Liver (tissue), 9 donors: ENCODE results near the gene TERB1. TPM values are rescaled to one million over a fixed set of nuclear protein-coding genes. Genes with fewer than 3 reads are reported as not detected.

Experiments
- DNase-seq: peaks from one replicate; pipeline ENCODE4 v3.0.0-alpha.2; 2017; ENCODE audit warnings: low spot score
- H3K27ac ChIP-seq, 2 donors: one replicate each; pipeline ENCODE4 v1.7.0; 2013; ENCODE audit warnings: inconsistent platforms in 2 of 2, low read length in 2 of 2, control low read depth in 1 of 2, low read depth in 1 of 2, mild to moderate bottlenecking in 1 of 2
- H3K27me3 ChIP-seq, 4 donors: one replicate each; pipeline versions ENCODE4 v1.6.1 to v1.7.0; 2013; ENCODE audit warnings: low read length in 3 of 4, inconsistent platforms in 1 of 4, mild to moderate bottlenecking in 1 of 4, moderate library complexity in 1 of 4; ENCODE audit not compliant: control insufficient read depth in 4 of 4, insufficient read depth in 4 of 4
- H3K36me3 ChIP-seq, 4 donors: one replicate each; pipeline versions ENCODE4 v1.6.1 to v1.7.0; 2013; ENCODE audit warnings: low read length in 3 of 4, mild to moderate bottlenecking in 3 of 4, low read depth in 1 of 4, moderate library complexity in 1 of 4; ENCODE audit not compliant: control insufficient read depth in 4 of 4, insufficient read depth in 3 of 4
- H3K4me1 ChIP-seq, 4 donors: one replicate each; pipeline versions ENCODE4 v1.6.1 to v1.7.0; 2013; ENCODE audit warnings: low read length in 3 of 4, mild to moderate bottlenecking in 3 of 4, moderate library complexity in 1 of 4; ENCODE audit not compliant: control insufficient read depth in 4 of 4, insufficient read depth in 4 of 4
- H3K4me3 ChIP-seq, 3 donors: one replicate each; pipeline versions ENCODE4 v1.6.1 to v1.7.0; 2013; ENCODE audit warnings: low read length in 3 of 3, control low read depth in 1 of 3, low read depth in 1 of 3, mild to moderate bottlenecking in 1 of 3
- H3K9ac ChIP-seq, 2 donors: one replicate each; pipeline ENCODE4 v1.7.0; 2013; ENCODE audit warnings: low read length in 2 of 2, mild to moderate bottlenecking in 2 of 2, moderate library complexity in 2 of 2, control low read depth in 1 of 2, low read depth in 1 of 2
- H3K9me3 ChIP-seq, 4 donors: one replicate each; pipeline versions ENCODE4 v1.6.1 to v1.7.0; 2013; ENCODE audit warnings: low read length in 3 of 4; ENCODE audit not compliant: control insufficient read depth in 4 of 4
- EGR1 ChIP-seq, 2 donors: IDR thresholded peaks; 2 replicates each; pipeline ENCODE4 v1.6.1; 2016 to 2018; ENCODE audit warnings: antibody characterized with exemption in 2 of 2, low read depth in 2 of 2
- FOXA1 ChIP-seq: IDR thresholded peaks from 2 replicates; pipeline ENCODE4 v1.6.1; 2016; ENCODE audit warnings: antibody characterized with exemption
- FOXA2 ChIP-seq: IDR thresholded peaks from 2 replicates; pipeline ENCODE4 v1.6.1; 2016; ENCODE audit warnings: antibody characterized with exemption
- GABPA ChIP-seq, 2 donors: IDR thresholded peaks in 1 of 2; conservative IDR thresholded peaks in 1 of 2; 2 replicates each; pipeline ENCODE4 v1.6.1; 2016; ENCODE audit warnings: antibody characterized with exemption in 2 of 2, mild to moderate bottlenecking in 1 of 2, moderate library complexity in 1 of 2
- HNF4A ChIP-seq, 2 donors: conservative IDR thresholded peaks; 2 replicates each; pipeline ENCODE4 v1.6.1; 2016; ENCODE audit warnings: antibody characterized with exemption in 2 of 2, mild to moderate bottlenecking in 2 of 2
- HNF4G ChIP-seq: IDR thresholded peaks from 2 replicates; pipeline ENCODE4 v1.6.1; 2016; ENCODE audit warnings: antibody characterized with exemption
- JUND ChIP-seq, 2 donors: IDR thresholded peaks; 2 replicates each; pipeline ENCODE4 v1.6.1; 2016; ENCODE audit warnings: antibody characterized with exemption in 2 of 2
- NR2F2 ChIP-seq: IDR thresholded peaks from 2 replicates; pipeline ENCODE4 v1.6.1; 2016; ENCODE audit warnings: antibody characterized with exemption
- RAD21 ChIP-seq, 2 donors: IDR thresholded peaks; 2 replicates each; pipeline ENCODE4 v1.6.1; 2016; ENCODE audit warnings: antibody characterized with exemption in 2 of 2, mild to moderate bottlenecking in 2 of 2
- RXRA ChIP-seq, 2 donors: IDR thresholded peaks; 2 replicates each; pipeline ENCODE4 v1.6.1; 2017 to 2018; ENCODE audit warnings: antibody characterized with exemption in 2 of 2, mild to moderate bottlenecking in 1 of 2
- SP1 ChIP-seq: IDR thresholded peaks from 2 replicates; pipeline ENCODE4 v1.6.1; 2018; ENCODE audit warnings: antibody characterized with exemption, mild to moderate bottlenecking
- TAF1 ChIP-seq: conservative IDR thresholded peaks from 2 replicates; pipeline ENCODE4 v1.6.1; 2016; ENCODE audit warnings: antibody characterized with exemption, mild to moderate bottlenecking
- YY1 ChIP-seq: IDR thresholded peaks from 2 replicates; pipeline ENCODE4 v1.6.1; 2016; ENCODE audit warnings: antibody characterized with exemption, mild to moderate bottlenecking
- WGBS: extraction: QIAGEN DNeasy Blood & Tissue Kit; methylation state at CpG from one replicate; pipeline ENCODE4 v1.1.7; 2013; 5-methylcytosine and 5-hydroxymethylcytosine counted together
- polyA plus RNA-seq, 2 donors: library from polyadenylated mRNA; stranded (reverse) in 1 of 2; unstranded in 1 of 2; fragments of 200-250 nt in 1 of 2; fragments of >200 nt in 1 of 2; fragmentation: Nextera tagmentation in 1 of 2; extraction: Ambion mirVana in 1 of 2; gene quantifications; one replicate each; pipeline versions ENCODE4 v1.2.1 to v1.2.3, GENCODE V29; 2013 to 2015
- total RNA-seq, 2 donors: library from RNA; depleted of rRNA; stranded (reverse); fragments of >200 nt; gene quantifications; one replicate each; pipeline ENCODE4 v1.2.3, GENCODE V29; 2014
- TF ChIP-seq, protein P1 (sequence below): IDR thresholded peaks from 2 replicates; pipeline ENCODE4 v1.6.1; 2016; ENCODE audit warnings: antibody characterized with exemption
- TF ChIP-seq, protein P2 (sequence below): IDR thresholded peaks from 2 replicates; pipeline ENCODE4 v1.6.1; 2016; ENCODE audit warnings: antibody characterized with exemption
- TF ChIP-seq, protein P3 (sequence below): IDR thresholded peaks from 2 replicates; pipeline ENCODE4 v1.6.1; 2016; ENCODE audit warnings: antibody characterized with exemption, mild to moderate bottlenecking
- TF ChIP-seq, protein P4 (sequence below): IDR thresholded peaks from 2 replicates; pipeline ENCODE4 v1.6.1; 2016; ENCODE audit warnings: antibody characterized with exemption
- donor health status: healthy.
- donor health status: healthy.
- donor health status: healthy.
- donor health status: healthy.
- donor health status: healthy.

TERB1 gene
- total and polyA plus RNA-seq, 4 donors = 0.08 to 0.17 TPM; not detected in 2

DNA sequence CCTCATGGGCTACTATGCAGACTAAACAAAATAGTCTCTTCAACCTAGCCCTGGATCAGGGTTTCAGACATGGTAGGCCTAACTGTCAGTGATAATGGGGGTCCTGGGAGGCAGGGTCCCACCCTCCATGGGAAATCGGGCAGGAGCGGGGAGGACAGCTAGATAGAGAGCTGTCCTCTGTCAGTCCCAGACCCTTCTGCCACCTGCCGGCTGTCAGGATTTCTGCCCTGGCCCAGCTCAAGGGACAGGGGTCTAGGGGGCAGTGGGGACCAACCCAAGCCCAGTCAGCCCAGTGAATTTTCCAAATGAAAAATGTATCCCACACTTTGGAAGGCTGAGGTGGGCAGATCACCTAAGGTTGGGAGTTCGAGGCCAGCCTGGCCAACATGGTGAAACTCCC is 48.2 kb upstream of the TERB1 start:
- Histone ChIP-seq H3K4me3 (no peak overlapping the region), H3K27ac (no peak overlapping the region), H3K27me3 (peaks cover 0 to 5% (median 4%) of the 10 kb centered on the region in 4 donors), H3K4me1 (peaks cover 4 to 5% (median 4%) of the 10 kb centered on the region in 4 donors), H3K9ac (no peak overlapping the region), H3K36me3 (no peaks in the 10 kb centered on the region), H3K9me3 (no peaks in the 10 kb centered on the region)
- WGBS = 84% methylated on average over 4 of the region's 4 CpGs
- TF ChIP-seq, protein P1, sequence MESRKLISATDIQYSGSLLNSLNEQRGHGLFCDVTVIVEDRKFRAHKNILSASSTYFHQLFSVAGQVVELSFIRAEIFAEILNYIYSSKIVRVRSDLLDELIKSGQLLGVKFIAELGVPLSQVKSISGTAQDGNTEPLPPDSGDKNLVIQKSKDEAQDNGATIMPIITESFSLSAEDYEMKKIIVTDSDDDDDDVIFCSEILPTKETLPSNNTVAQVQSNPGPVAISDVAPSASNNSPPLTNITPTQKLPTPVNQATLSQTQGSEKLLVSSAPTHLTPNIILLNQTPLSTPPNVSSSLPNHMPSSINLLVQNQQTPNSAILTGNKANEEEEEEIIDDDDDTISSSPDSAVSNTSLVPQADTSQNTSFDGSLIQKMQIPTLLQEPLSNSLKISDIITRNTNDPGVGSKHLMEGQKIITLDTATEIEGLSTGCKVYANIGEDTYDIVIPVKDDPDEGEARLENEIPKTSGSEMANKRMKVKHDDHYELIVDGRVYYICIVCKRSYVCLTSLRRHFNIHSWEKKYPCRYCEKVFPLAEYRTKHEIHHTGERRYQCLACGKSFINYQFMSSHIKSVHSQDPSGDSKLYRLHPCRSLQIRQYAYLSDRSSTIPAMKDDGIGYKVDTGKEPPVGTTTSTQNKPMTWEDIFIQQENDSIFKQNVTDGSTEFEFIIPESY = no peak
- no peak for TF ChIP-seq FOXA1
- no peak for TF ChIP-seq RXRA (IDR thresholded peaks at IDR 0.05)
- TF ChIP-seq, protein P2, sequence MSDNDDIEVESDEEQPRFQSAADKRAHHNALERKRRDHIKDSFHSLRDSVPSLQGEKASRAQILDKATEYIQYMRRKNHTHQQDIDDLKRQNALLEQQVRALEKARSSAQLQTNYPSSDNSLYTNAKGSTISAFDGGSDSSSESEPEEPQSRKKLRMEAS = no peak
- TF ChIP-seq YY1 = no peak
- TF ChIP-seq FOXA2 = no peak
- DNase-seq = no peak

DNA sequence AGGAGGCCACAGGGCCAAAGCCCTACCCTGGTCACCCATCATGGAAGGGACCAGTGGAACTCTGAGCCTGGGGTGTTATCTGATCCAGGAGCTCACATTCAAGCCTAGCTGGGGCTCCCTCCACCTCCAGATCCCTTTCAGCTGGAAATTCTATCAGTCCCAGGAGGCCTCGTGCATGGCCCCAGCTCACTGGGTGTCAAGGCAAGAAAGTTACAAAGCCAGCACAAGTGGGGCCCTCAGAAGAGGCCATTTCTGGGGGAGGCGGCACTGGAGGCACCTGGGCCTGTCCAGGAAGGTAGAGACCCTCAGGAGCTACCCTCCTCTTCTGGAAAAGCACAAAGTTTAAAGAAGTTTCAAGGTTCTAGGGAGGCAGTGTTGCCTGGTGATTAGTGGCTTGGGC is 47.6 kb upstream of the TERB1 start:
- Histone ChIP-seq H3K4me3 (no peak overlapping the region), H3K9me3 (no peaks in the 10 kb centered on the region), H3K27me3 (peaks cover 0 to 5% (median 4%) of the 10 kb centered on the region in 4 donors), H3K4me1 (peaks cover 5 to 9% (median 8%) of the 10 kb centered on the region in 4 donors), H3K9ac (no peak overlapping the region), H3K36me3 (no peaks in the 10 kb centered on the region), H3K27ac (no peak overlapping the region)
- no peak for DNase-seq
- no peak for TF ChIP-seq GABPA (IDR thresholded peaks at IDR 0.05 in 1 of 2, conservative IDR thresholded peaks at IDR 0.05 in 1 of 2)
- no peak for TF ChIP-seq HNF4A (conservative IDR thresholded peaks at IDR 0.05)
- TF ChIP-seq, protein P3, sequence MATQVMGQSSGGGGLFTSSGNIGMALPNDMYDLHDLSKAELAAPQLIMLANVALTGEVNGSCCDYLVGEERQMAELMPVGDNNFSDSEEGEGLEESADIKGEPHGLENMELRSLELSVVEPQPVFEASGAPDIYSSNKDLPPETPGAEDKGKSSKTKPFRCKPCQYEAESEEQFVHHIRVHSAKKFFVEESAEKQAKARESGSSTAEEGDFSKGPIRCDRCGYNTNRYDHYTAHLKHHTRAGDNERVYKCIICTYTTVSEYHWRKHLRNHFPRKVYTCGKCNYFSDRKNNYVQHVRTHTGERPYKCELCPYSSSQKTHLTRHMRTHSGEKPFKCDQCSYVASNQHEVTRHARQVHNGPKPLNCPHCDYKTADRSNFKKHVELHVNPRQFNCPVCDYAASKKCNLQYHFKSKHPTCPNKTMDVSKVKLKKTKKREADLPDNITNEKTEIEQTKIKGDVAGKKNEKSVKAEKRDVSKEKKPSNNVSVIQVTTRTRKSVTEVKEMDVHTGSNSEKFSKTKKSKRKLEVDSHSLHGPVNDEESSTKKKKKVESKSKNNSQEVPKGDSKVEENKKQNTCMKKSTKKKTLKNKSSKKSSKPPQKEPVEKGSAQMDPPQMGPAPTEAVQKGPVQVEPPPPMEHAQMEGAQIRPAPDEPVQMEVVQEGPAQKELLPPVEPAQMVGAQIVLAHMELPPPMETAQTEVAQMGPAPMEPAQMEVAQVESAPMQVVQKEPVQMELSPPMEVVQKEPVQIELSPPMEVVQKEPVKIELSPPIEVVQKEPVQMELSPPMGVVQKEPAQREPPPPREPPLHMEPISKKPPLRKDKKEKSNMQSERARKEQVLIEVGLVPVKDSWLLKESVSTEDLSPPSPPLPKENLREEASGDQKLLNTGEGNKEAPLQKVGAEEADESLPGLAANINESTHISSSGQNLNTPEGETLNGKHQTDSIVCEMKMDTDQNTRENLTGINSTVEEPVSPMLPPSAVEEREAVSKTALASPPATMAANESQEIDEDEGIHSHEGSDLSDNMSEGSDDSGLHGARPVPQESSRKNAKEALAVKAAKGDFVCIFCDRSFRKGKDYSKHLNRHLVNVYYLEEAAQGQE = no peak
- TF ChIP-seq, protein P4, sequence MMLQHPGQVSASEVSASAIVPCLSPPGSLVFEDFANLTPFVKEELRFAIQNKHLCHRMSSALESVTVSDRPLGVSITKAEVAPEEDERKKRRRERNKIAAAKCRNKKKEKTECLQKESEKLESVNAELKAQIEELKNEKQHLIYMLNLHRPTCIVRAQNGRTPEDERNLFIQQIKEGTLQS = no peak
- TF ChIP-seq RAD21 (IDR thresholded peaks at IDR 0.05) = no peak
- TF ChIP-seq YY1 = no peak
- no peak for TF ChIP-seq FOXA2
- TF ChIP-seq HNF4G = no peak
- TF ChIP-seq JUND (IDR thresholded peaks at IDR 0.05) = no peak
- 89% methylated on average over 2 of the region's 2 CpGs for WGBS

DNA sequence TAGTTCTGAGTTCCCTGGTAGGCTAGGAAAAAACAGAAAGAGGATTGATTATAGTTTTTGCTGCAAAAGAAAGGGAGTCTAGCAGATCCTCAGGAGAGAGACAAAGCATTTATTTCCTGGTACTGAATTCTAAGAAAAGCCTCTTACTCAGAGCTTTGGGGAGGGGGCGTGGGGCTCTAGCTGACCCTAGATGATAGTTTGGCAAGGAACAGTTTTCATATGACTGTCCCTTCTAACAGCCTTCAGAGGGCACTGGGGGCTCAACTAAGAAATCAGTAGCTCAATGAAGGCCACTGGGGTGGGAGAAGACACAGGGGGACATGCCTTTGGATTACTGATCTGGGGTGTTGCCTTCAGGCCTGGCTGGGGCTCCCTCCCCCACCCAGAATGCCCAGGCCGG is 46.8 kb upstream of the TERB1 start:
- no peak overlapping the region for H3K9ac ChIP-seq
- H3K27ac ChIP-seq = no peak overlapping the region
- peaks cover 5 to 9% (median 8%) of the 10 kb centered on the region in 4 donors for H3K4me1 ChIP-seq
- WGBS = 90% methylated on average over 2 of the region's 2 CpGs
- TF ChIP-seq FOXA2 (no peak), GABPA (IDR thresholded peaks at IDR 0.05 in 1 of 2, conservative IDR thresholded peaks at IDR 0.05 in 1 of 2) (no peak), FOXA1 (no peak), YY1 (no peak), TAF1 (no peak), RXRA (IDR thresholded peaks at IDR 0.05) (no peak), NR2F2 (no peak), RAD21 (IDR thresholded peaks at IDR 0.05) (no peak), HNF4G (no peak), EGR1 (IDR thresholded peaks at IDR 0.05; ENCODE audit: low read depth in 2 of 2) (no peak), HNF4A (conservative IDR thresholded peaks at IDR 0.05) (no peak), SP1 (no peak)
- TF ChIP-seq, protein P3 = no peak
- TF ChIP-seq, protein P4 = no peak
- no peaks in the 10 kb centered on the region for H3K9me3 ChIP-seq
- DNase-seq = no peak
- H3K27me3 ChIP-seq = peaks cover 0 to 5% (median 4%) of the 10 kb centered on the region in 4 donors
- no peaks in the 10 kb centered on the region for H3K36me3 ChIP-seq
- H3K4me3 ChIP-seq = no peak overlapping the region
